GM23338 (cell line): ENCODE data around the gene PROX1. TPM values are rescaled to one million over a fixed set of nuclear protein-coding genes. Genes with fewer than 3 reads are reported as not detected.

Experiments used
- ATAC-seq: fragments of 200-7000 bp; cut with Tn5 transposase; 3 replicates; pipeline ENCODE4 v1.9.1; 2020
- DNase-seq: peaks from one replicate; pipeline ENCODE4 v3.0.0-alpha.2; 2015; ENCODE audit warnings: low spot score
- H2AFZ ChIP-seq: fragments of 200-600 bp; sonication (generic); 2 replicates; pipeline ENCODE4 v1.8.0; 2016; ENCODE audit warnings: antibody characterized with exemption, mild to moderate bottlenecking, moderate library complexity
- H3F3A ChIP-seq: fragments of 200-600 bp; sonication (generic); replicated peaks from 2 replicates; pipeline ENCODE4 v1.8.0; 2017; ENCODE audit warnings: antibody characterized with exemption, mixed run types, low read depth
- H3K27ac ChIP-seq: fragments of 200-600 bp; sonication (generic); 2 replicates; pipeline ENCODE4 v1.6.1; 2016; ENCODE audit warnings: low read depth
- H3K27me3 ChIP-seq: fragments of 200-600 bp; sonication (generic); 2 replicates; pipeline ENCODE4 v1.8.0; 2016; ENCODE audit warnings: mild to moderate bottlenecking, mixed run types, moderate library complexity; ENCODE audit not compliant: insufficient read depth
- H3K36me3 ChIP-seq: fragments of 200-600 bp; sonication (generic); 2 replicates; pipeline ENCODE4 v1.8.0; 2016; ENCODE audit warnings: mild to moderate bottlenecking; ENCODE audit not compliant: insufficient read depth
- H3K4me1 ChIP-seq: fragments of 200-600 bp; sonication (generic); 2 replicates; pipeline ENCODE4 v1.8.0; 2016; ENCODE audit warnings: mild to moderate bottlenecking, moderate library complexity; ENCODE audit not compliant: insufficient read depth
- H3K4me2 ChIP-seq: fragments of 200-600 bp; sonication (generic); 2 replicates; pipeline ENCODE4 v1.7.1; 2017; ENCODE audit warnings: mixed run types
- H3K4me3 ChIP-seq: fragments of 200-600 bp; sonication (generic); 2 replicates; pipeline ENCODE4 v1.6.1; 2016; ENCODE audit warnings: mixed run types
- H3K79me2 ChIP-seq: fragments of 200-600 bp; sonication (generic); replicated peaks from 2 replicates; pipeline ENCODE4 v1.8.0; 2017; ENCODE audit warnings: mild to moderate bottlenecking; ENCODE audit not compliant: insufficient read depth
- H3K9me2 ChIP-seq: fragments of 200-600 bp; sonication (generic); 2 replicates; pipeline ENCODE4 v1.8.0; 2017; ENCODE audit not compliant: insufficient read depth
- H4K20me1 ChIP-seq: fragments of 200-600 bp; sonication (generic); replicated peaks from 2 replicates; pipeline ENCODE4 v1.8.0; 2017; ENCODE audit warnings: mild to moderate bottlenecking; ENCODE audit not compliant: insufficient read depth
- H3K27ac Mint-ChIP-seq: 2 replicates; pipeline ENCODE4 v1.8.0; 2020; ENCODE audit warnings: inconsistent platforms, mild to moderate bottlenecking, moderate library complexity, mixed read lengths
- H3K27me3 Mint-ChIP-seq: 3 replicates; pipeline ENCODE4 v1.8.0; 2022; ENCODE audit warnings: low read depth, mild to moderate bottlenecking, moderate library complexity, mixed read lengths, inconsistent platforms; ENCODE audit not compliant: insufficient read depth, poor library complexity
- H3K36me3 Mint-ChIP-seq: 3 replicates; pipeline ENCODE4 v1.8.0; 2021; ENCODE audit warnings: low read depth, mild to moderate bottlenecking, inconsistent platforms, moderate library complexity, mixed read lengths
- H3K4me1 Mint-ChIP-seq: 3 replicates; pipeline ENCODE4 v1.8.0; 2020; ENCODE audit warnings: mild to moderate bottlenecking, inconsistent platforms, mixed read lengths
- H3K4me3 Mint-ChIP-seq: 3 replicates; pipeline ENCODE4 v1.8.0; 2021; ENCODE audit warnings: moderate library complexity, mild to moderate bottlenecking, inconsistent platforms, mixed read lengths
- H3K9me3 Mint-ChIP-seq: 3 replicates; pipeline ENCODE4 v1.8.0; 2020; ENCODE audit warnings: moderate library complexity, mild to moderate bottlenecking, inconsistent platforms, mixed read lengths
- CTCF ChIP-seq, 2 experiments: fragments of 200-600 bp in 1 of 2; sonication (generic) in 1 of 2; conservative IDR thresholded peaks; 2 replicates each; pipeline versions ENCODE4 v1.5.1 to v1.6.1; 2016 to 2017; ENCODE audit warnings: antibody characterized with exemption in 2 of 2, low read depth in 2 of 2, mild to moderate bottlenecking in 2 of 2, moderate library complexity in 1 of 2
- EZH2 ChIP-seq: fragments of 200-600 bp; sonication (generic); IDR thresholded peaks from one replicate; pipeline ENCODE4 v1.8.0; 2017; ENCODE audit warnings: antibody characterized with exemption, mild to moderate bottlenecking, low read depth; ENCODE audit not compliant: unreplicated experiment
- JUNB ChIP-seq: IDR thresholded peaks from one replicate; pipeline ENCODE4 v1.6.1; 2016; ENCODE audit warnings: antibody characterized with exemption; ENCODE audit not compliant: unreplicated experiment
- POLR2AphosphoS5 ChIP-seq: IDR thresholded peaks from 2 replicates; pipeline ENCODE4 v1.6.1; 2016; ENCODE audit warnings: antibody characterized with exemption, low read depth
- ZNF114 ChIP-seq: fragments of 250-450 bp; sonication (Bioruptor Pico); IDR thresholded peaks from 2 replicates; pipeline ENCODE4 v1.5.0; 2020; ENCODE audit warnings: mild to moderate bottlenecking, moderate library complexity
- ZNF331 ChIP-seq: fragments of 250-450 bp; sonication (Bioruptor Pico); IDR thresholded peaks from 2 replicates; pipeline ENCODE4 v1.5.0; 2020; ENCODE audit warnings: low read depth, mild to moderate bottlenecking, moderate library complexity
- polyA plus RNA-seq: library from polyadenylated mRNA; unstranded; fragments of >200 nt; fragmentation: Nextera tagmentation; extraction: Ambion mirVana; gene quantifications from 2 replicates; pipeline ENCODE4 v1.2.1, GENCODE V29; 2016
- total RNA-seq: library from RNA; depleted of rRNA; stranded (reverse); fragments of >200 nt; shearing (Covaris generic); gene quantifications from 2 replicates; pipeline ENCODE4 v1.2.3, GENCODE V29; 2014
- TF ChIP-seq, protein P1 (sequence below): fragments of 250-450 bp; sonication (Bioruptor Pico); IDR thresholded peaks from 2 replicates; pipeline ENCODE4 v1.5.0; 2020; ENCODE audit warnings: mild to moderate bottlenecking, moderate library complexity
- TF ChIP-seq, protein P2 (sequence below): IDR thresholded peaks from one replicate; pipeline ENCODE4 v1.6.1; 2018; ENCODE audit warnings: antibody characterized with exemption; ENCODE audit not compliant: unreplicated experiment

Gene PROX1
- total and polyA plus RNA-seq, 2 experiments from 2014 or later: 0.49 to 0.66 TPM

- TF ChIP-seq, protein P1, sequence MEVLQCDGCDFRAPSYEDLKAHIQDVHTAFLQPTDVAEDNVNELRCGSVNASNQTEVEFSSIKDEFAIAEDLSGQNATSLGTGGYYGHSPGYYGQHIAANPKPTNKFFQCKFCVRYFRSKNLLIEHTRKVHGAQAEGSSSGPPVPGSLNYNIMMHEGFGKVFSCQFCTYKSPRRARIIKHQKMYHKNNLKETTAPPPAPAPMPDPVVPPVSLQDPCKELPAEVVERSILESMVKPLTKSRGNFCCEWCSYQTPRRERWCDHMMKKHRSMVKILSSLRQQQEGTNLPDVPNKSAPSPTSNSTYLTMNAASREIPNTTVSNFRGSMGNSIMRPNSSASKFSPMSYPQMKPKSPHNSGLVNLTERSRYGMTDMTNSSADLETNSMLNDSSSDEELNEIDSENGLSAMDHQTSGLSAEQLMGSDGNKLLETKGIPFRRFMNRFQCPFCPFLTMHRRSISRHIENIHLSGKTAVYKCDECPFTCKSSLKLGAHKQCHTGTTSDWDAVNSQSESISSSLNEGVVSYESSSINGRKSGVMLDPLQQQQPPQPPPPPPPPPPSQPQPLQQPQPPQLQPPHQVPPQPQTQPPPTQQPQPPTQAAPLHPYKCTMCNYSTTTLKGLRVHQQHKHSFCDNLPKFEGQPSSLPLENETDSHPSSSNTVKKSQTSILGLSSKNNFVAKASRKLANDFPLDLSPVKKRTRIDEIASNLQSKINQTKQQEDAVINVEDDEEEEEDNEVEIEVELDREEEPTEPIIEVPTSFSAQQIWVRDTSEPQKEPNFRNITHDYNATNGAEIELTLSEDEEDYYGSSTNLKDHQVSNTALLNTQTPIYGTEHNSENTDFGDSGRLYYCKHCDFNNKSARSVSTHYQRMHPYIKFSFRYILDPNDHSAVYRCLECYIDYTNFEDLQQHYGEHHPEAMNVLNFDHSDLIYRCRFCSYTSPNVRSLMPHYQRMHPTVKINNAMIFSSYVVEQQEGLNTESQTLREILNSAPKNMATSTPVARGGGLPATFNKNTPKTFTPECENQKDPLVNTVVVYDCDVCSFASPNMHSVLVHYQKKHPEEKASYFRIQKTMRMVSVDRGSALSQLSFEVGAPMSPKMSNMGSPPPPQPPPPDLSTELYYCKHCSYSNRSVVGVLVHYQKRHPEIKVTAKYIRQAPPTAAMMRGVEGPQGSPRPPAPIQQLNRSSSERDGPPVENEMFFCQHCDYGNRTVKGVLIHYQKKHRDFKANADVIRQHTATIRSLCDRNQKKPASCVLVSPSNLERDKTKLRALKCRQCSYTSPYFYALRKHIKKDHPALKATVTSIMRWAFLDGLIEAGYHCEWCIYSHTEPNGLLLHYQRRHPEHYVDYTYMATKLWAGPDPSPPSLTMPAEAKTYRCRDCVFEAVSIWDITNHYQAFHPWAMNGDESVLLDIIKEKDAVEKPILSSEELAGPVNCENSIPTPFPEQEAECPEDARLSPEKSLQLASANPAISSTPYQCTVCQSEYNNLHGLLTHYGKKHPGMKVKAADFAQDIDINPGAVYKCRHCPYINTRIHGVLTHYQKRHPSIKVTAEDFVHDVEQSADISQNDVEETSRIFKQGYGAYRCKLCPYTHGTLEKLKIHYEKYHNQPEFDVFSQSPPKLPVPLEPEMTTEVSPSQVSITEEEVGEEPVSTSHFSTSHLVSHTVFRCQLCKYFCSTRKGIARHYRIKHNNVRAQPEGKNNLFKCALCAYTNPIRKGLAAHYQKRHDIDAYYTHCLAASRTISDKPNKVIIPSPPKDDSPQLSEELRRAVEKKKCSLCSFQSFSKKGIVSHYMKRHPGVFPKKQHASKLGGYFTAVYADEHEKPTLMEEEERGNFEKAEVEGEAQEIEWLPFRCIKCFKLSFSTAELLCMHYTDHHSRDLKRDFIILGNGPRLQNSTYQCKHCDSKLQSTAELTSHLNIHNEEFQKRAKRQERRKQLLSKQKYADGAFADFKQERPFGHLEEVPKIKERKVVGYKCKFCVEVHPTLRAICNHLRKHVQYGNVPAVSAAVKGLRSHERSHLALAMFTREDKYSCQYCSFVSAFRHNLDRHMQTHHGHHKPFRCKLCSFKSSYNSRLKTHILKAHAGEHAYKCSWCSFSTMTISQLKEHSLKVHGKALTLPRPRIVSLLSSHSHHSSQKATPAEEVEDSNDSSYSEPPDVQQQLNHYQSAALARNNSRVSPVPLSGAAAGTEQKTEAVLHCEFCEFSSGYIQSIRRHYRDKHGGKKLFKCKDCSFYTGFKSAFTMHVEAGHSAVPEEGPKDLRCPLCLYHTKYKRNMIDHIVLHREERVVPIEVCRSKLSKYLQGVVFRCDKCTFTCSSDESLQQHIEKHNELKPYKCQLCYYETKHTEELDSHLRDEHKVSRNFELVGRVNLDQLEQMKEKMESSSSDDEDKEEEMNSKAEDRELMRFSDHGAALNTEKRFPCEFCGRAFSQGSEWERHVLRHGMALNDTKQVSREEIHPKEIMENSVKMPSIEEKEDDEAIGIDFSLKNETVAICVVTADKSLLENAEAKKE (CRISPR knock-in tag): peak; percentile 89
- TF ChIP-seq, protein P2, sequence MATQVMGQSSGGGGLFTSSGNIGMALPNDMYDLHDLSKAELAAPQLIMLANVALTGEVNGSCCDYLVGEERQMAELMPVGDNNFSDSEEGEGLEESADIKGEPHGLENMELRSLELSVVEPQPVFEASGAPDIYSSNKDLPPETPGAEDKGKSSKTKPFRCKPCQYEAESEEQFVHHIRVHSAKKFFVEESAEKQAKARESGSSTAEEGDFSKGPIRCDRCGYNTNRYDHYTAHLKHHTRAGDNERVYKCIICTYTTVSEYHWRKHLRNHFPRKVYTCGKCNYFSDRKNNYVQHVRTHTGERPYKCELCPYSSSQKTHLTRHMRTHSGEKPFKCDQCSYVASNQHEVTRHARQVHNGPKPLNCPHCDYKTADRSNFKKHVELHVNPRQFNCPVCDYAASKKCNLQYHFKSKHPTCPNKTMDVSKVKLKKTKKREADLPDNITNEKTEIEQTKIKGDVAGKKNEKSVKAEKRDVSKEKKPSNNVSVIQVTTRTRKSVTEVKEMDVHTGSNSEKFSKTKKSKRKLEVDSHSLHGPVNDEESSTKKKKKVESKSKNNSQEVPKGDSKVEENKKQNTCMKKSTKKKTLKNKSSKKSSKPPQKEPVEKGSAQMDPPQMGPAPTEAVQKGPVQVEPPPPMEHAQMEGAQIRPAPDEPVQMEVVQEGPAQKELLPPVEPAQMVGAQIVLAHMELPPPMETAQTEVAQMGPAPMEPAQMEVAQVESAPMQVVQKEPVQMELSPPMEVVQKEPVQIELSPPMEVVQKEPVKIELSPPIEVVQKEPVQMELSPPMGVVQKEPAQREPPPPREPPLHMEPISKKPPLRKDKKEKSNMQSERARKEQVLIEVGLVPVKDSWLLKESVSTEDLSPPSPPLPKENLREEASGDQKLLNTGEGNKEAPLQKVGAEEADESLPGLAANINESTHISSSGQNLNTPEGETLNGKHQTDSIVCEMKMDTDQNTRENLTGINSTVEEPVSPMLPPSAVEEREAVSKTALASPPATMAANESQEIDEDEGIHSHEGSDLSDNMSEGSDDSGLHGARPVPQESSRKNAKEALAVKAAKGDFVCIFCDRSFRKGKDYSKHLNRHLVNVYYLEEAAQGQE: no peak
- no peak for TF ChIP-seq EZH2
These were observed 39.2 kb downstream of the PROX1 start (continued) for GRCh38 chr1:214026985-214027384.

DNA sequence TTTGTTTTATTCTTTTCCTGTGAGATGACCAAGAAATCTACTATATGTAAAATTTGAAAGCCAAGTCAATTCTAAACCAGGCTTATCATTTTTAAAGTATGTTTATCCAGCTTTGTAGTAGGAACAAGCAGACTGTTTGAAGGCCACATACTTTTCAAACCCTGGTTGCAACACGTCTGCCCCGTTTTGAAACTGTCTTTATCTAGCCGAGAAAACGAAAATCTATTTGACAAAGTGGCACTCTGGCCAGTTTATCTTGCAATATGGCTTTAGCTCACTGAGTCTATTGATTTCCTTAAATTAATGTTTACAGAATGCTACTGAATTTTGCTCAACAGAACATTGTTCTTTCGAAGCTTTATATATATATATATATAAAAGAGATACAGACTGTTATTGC, 39.7 kb downstream of the PROX1 start:
- Mint-ChIP-seq H3K4me3 (peak overlapping the region; percentile 63), H3K36me3 (no peaks in the 10 kb centered on the region), H3K27ac (peak overlapping the region; percentile 89), H3K9me3 (no peaks in the 10 kb centered on the region), H3K27me3 (peaks cover 4% of the 10 kb centered on the region), H3K4me1 (peaks cover 60% of the 10 kb centered on the region)
- H3K4me1 ChIP-seq: peaks cover 53% of the 10 kb centered on the region
- H3K4me2 ChIP-seq: peak overlapping the region; percentile 46
- no peak for TF ChIP-seq CTCF (conservative IDR thresholded peaks at IDR 0.05; ENCODE audit: low read depth in 2 of 2)
- TF ChIP-seq JUNB: no peak
- no peak for TF ChIP-seq ZNF114
- no peak for TF ChIP-seq POLR2AphosphoS5
- TF ChIP-seq ZNF331: no peak
- H3K27me3 ChIP-seq: no peaks in the 10 kb centered on the region
- no peak overlapping the region for H2AFZ ChIP-seq
- ATAC-seq (no peak), DNase-seq (no peak)
- H3K27ac ChIP-seq: peak overlapping the region; percentile 67
- H3K4me3 ChIP-seq: peak overlapping the region; percentile 15; the same call in 1 of the 2 replicates
- H4K20me1 ChIP-seq: no peaks in the 10 kb centered on the region
- no peaks in the 10 kb centered on the region for H3F3A ChIP-seq
- H3K79me2 ChIP-seq: no peaks in the 10 kb centered on the region
- no peaks in the 10 kb centered on the region for H3K36me3 ChIP-seq
- H3K9me2 ChIP-seq: 0 out of 2 replicates have a peak, but pooled peaks cover 1% of the 10 kb centered on the region
